Head of caudate nucleus (tissue), 42 donors: ENCODE data around the gene SUSD4.

ENCODE experiments used
- DNase-seq, 42 donors: peaks; one replicate each; pipeline versions ENCODE4 v3.0.0 to v3.0.0-alpha.2; 2020 to 2021; ENCODE audit warnings: mixed read lengths in 7 of 42
- intact Hi-C: fragments of 100-400 bp; cut with DNase I; formaldehyde crosslinking; loops from one replicate; pipeline ENCODE4 v1.15.0; 2022

Gene SUSD4

GRCh38 chr1:223334156-223334555, 29.8 kb downstream of the SUSD4 start:
- intact Hi-C loops = no loop called here
- no peak for DNase-seq

- intact Hi-C loops = no loop called here
- DNase-seq = peak; percentile 35 to 95 (median 74)
Measured at GRCh38 chr1:223332997-223333396, 31.0 kb downstream of the SUSD4 start.

GRCh38 chr1:223331929-223332328, 32.0 kb downstream of the SUSD4 start:
- DNase-seq = no peak

GRCh38 chr1:223331301-223331700, 32.7 kb downstream of the SUSD4 start:
- intact Hi-C loops = no loop called here
- no peak for DNase-seq

More at GRCh38 chr1:223331929-223332328, 32.0 kb downstream of the SUSD4 start:
- intact Hi-C loops = no loop called here

- intact Hi-C loops = no loop called here
- DNase-seq = no peak
Measured at GRCh38 chr1:223330466-223330865, 33.5 kb downstream of the SUSD4 start.

GRCh38 chr1:223329664-223330415, 34.1 kb downstream of the SUSD4 start:
- intact Hi-C loops = no loop called here
- no peak for DNase-seq

- intact Hi-C loops = no loop called here
- DNase-seq = no peak
Measured at GRCh38 chr1:223329252-223329651, 34.7 kb downstream of the SUSD4 start.

GRCh38 chr1:223328566-223328965, 35.4 kb downstream of the SUSD4 start:
- intact Hi-C loops = no loop called here
- no peak for DNase-seq

- intact Hi-C loops = no loop called here
- no peak for DNase-seq
Measured at GRCh38 chr1:223326776-223327175, 37.2 kb downstream of the SUSD4 start.

- intact Hi-C loops = no loop called here
- DNase-seq = no peak
Measured at GRCh38 chr1:223323491-223324484, 40.2 kb downstream of the SUSD4 start.

- no peak for DNase-seq
- intact Hi-C loops = no loop called here
Measured at GRCh38 chr1:223322868-223323267, 41.1 kb downstream of the SUSD4 start.

- no peak for DNase-seq
- intact Hi-C loops = no loop called here
Measured at GRCh38 chr1:223320959-223321358, 43.0 kb downstream of the SUSD4 start.

GRCh38 chr1:223319905-223320580, 43.9 kb downstream of the SUSD4 start:
- DNase-seq = peak in 39 of 42 donors; percentile 14 to 85 (median 54)
- intact Hi-C loops = no loop called here

- DNase-seq = no peak
Measured at GRCh38 chr1:223319398-223319797, 44.6 kb downstream of the SUSD4 start.

GRCh38 chr1:223316082-223316481, 47.9 kb downstream of the SUSD4 start:
- DNase-seq = no peak
- intact Hi-C loops = no loop called here

More at GRCh38 chr1:223319398-223319797, 44.6 kb downstream of the SUSD4 start:
- intact Hi-C loops = no loop called here

- intact Hi-C loops = no loop called here
- no peak for DNase-seq
Measured at GRCh38 chr1:223315665-223316064, 48.3 kb downstream of the SUSD4 start.

GRCh38 chr1:223313415-223313754, 50.6 kb downstream of the SUSD4 start:
- no peak for DNase-seq
- intact Hi-C loops = no loop called here

GRCh38 chr1:223312705-223313414, 51.1 kb downstream of the SUSD4 start:
- intact Hi-C loops = no loop called here
- no peak for DNase-seq

GRCh38 chr1:223312273-223312672, 51.7 kb downstream of the SUSD4 start:
- DNase-seq = no peak
- intact Hi-C loops = no loop called here
